LNCAP (cell line): ENCODE results near the gene ZNF853.

Experiments used
- CTCF ChIP-seq: fragments of 450-650 bp; IDR thresholded peaks from 2 replicates; pipeline ENCODE4 v1.5.1; 2017; ENCODE audit warnings: mild to moderate bottlenecking

The ZNF853 gene

DNA sequence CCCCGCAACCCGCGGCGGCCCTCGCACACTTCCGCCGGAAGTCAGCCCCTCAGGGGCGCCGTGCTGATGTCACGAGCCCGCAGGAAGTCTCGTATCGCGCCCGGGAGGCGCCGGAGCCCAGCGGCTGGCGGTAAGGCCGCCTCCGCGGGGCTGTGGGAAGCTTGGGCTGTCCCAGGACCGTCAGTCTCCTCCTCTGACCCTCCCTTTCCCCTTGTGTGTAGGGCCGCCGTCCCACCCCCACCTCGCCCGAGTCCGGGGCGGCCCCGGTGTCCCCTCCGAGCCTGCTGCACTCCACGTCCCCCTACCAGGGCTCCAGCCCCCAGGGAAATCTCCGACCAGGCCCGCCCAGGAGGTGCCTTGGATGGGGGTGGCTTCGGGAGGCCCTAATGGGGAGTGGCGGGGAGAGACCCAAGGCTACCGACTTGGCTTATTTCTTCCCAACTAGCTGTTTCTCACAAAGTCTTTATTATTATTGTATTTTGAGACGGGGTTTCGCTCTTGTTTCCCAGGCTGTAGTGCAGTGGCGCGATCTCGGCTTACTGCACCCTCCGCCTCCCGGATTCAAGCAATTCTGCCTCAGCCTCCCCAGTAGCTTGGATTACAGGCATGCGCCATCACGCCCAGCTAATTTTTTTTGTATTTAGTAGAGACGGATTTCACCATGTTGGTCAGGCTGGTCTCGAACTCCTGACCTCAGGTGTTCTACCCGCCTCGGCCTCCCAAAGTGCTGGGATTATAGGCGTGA lies 37.9 kb upstream of the ZNF853 start, which contains the start of gene ZDHHC4:
Gene ZDHHC4, plus strand, starts transcription at position 86 of the 745 bp plus-strand sequence. CDS start 3,108 bp downstream, outside the sequence.
- TF ChIP-seq CTCF = no peak

DNA sequence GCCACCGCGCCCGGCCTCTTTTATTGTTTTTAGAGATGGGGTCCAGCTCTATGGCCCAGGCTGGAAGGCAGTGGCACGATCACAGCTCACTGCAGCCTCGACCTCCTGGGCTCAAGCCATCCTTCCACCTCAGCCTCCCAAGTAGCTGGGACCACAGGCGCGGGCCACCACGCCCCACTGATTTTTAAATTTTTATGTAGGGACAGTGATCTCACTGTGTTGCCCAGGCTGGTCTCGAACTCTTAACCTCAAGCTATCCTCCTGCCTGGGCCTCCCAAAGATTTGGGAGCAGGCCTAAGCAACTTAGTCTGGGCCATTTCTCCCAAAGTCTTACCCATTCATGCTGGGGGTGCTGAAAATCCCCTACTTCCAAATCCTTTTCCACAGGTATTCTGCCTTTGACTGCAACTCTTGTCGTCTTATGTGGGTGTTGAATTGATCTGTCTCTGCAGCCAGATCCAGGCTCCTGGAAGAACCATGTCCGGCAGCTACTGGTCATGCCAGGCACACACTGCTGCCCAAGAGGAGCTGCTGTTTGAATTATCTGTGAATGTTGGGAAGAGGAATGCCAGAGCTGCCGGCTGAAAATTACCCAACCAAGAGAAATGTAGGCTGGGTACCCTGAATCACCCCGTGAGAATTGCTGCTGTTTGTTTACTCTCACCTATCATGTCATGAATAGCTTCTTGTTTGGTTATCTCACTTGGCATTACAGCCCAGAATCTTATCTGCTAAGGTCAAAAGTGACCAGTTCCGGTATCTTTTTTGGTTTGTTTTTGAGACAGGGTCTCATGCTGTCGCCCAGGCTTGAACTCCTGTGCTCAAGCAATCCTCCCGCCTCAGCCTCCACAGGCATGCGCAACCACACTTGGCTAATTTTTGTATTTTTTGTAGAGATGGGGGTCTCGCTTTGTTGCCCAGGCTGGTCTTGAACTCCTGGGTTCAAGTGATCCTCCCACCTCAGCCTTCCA lies 37.0 kb upstream of the ZNF853 start:
- no peak for TF ChIP-seq CTCF

- TF ChIP-seq CTCF = no peak
These were observed 36.0 kb upstream of the ZNF853 start for GRCh38 chr7:6579446-6579845.

- TF ChIP-seq CTCF = no peak
These were observed 26.8 kb upstream of the ZNF853 start for GRCh38 chr7:6588566-6588965.

DNA sequence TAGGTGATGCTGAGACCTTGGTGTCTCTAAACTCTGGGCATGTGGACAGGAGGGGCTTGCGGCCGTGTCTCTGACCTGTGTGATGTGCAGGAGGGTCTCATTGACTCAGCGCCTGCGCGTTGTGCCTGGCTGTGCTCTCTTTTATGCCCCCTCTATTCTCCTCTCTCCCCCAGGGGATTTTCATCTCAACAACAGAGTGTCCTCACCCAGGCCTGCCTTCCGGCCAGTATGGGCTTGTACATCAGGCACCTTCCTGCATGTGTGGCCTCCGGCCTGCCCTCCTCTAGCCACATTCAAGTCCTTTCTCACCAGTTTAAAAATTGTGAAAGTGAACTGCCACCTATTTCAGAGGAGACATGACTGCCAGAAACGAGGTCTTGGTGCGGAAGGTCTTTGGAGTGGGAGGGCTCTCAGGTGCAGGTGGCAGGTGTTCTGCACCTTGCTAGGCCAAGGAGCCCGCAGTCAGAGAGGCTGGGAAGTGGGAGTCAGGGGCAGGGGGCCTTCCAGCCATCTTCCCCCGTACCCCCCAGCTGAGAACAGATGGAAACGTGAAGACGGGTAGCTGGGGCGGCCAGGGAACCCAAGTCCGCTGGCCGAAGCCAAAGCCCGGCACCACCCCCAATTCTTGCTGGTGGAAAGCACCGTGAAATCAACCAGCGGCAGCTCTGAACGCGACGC lies 26.1 kb upstream of the ZNF853 start:
- TF ChIP-seq CTCF = no peak

- peak; percentile 85 for TF ChIP-seq CTCF
These were observed 25.4 kb upstream of the ZNF853 start, which contains the start of gene INTS15 for GRCh38 chr7:6589829-6590644. Gene INTS15 (plus strand): TSS chr7:6590021. CDS start chr7:6590284, 263 bp downstream.
